DMS 273 (cell line): ENCODE data around the gene PDE1C.
"Not testable (repeated sequence)": the region's sequence is repeated elsewhere in the genome, so short reads cannot be mapped to it uniquely, and the experiment has no call there.

Experiments used
- DNase-seq: peaks from one replicate; lab custom pipeline; 2025; ENCODE audit not compliant: unreplicated experiment; lab: John Stamatoyannopoulos, UW

PDE1C gene

DNA sequence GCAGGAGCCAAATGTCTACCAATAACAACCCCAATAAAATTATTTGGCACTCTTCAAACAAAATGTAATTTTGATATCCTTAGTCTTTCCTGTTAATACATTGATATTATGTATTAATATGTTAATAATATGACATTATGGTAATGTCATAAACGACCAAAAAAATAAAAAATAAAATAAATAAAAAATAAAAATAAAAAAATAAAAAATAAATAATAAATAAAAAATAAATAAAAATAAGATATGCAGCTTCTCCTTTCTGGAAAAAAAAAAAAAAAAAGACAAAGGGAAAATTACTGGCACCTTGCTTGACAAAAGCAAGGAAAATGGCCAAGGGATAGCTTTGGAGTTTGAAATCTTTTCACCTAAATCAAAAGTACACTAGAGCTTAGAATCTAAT lies 214.7 kb downstream of the PDE1C start:
- no peak for DNase-seq

DNA sequence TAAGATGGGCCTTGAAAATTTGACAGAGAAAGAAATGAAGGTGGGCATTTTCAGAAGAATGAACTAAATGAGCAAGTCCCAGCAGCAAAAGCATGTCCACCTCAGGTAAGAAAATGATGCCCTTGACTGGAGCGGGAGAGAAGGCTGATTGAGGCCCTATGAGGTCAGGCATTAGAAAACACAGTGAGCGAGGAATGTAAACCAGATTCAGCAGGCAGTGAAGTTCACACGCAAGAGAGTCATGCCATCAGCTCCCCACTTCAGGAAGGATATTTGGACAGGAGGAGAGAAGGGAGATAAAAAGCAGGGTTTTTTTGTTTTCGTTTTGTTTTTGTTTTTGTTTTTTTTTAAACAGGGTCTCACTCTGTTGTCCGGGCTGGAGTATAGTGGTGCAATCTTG lies 216.8 kb downstream of the PDE1C start:
- no peak for DNase-seq

GRCh38 chr7:31852462-31852861 lies 217.7 kb downstream of the PDE1C start:
- DNase-seq: no peak

GRCh38 chr7:31851119-31851518 lies 219.1 kb downstream of the PDE1C start:
- DNase-seq: no peak

- DNase-seq: no peak
Measured at GRCh38 chr7:31850601-31851000, 219.6 kb downstream of the PDE1C start.

DNA sequence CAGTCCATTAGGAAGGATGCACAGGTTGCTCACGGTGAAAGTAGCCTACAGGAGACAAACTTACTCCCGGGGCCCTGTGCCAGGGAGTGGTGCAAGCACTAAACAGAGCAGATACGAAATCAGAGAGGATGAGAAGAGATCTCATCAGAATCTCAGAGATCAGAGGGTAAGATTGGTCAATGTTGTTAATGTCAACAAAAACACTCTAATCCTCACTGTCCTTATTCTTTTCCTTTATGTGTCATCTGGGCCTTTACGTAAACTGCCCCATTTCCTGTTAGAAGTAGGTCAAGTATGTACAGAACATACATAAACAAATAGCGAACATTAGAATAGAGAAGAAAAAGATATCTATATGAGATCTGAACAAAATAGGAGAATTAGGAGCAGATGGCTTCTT lies 220.1 kb downstream of the PDE1C start:
- DNase-seq: no peak

- no peak for DNase-seq
Measured at GRCh38 chr7:31835471-31835870, 234.7 kb downstream of the PDE1C start.

DNA sequence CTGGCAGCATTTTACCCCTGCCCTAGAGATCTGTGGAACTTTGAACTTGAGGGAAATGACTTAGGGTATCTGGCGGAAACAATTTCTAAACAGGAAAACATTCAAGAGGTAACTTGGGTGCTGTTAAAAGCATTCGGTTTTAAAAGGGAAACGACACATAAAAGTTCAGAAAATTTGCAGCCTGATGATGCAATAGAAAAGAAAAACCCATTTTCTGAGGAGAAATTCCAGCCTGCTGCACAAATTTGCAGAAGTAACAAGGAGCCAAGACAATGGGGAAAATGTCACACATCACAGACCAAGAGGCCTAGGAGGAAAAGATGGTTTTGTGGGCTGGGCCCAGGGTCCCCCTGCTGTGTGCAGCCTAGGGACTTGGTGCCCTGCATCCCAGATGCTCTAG lies 236.6 kb downstream of the PDE1C start:
- DNase-seq: not testable (repeated sequence)

DNA sequence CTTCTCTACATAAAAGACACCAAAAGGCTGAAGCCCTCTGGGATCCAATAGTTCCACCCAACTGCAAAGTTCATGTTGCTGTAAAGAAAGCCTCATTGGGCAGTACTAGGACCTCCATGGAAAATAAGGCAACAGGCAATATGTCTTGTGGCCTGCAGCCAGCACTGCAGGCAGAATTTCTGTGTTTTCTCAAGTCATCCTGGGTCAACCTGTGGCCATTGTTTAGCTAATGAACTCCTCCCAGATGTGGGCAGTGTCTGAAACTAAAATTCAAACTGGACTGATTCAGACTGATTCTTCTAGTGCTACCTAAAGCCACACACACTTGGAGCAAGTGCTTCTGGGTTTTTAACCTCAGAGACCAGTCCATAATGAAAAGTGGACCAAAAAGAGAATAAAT lies 241.7 kb downstream of the PDE1C start:
- no peak for DNase-seq

DNA sequence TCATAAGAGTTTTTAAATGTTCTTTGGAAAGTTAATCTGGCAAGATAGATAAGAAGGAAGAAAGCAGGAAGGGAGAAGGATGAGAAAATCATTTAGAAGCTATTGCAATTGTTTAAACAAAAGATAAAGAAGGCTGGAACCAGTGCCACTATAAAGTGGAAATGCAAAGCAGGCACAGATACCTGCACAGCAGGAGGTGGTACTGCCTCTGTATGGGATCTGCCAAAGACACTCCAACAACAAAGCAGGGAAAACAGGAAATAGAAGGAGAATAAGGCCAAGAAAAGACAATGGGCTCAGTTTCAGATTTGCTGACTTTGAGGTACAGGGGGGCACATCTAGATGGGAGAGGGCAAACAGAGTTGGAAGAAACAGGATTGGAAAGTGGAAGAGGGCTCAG lies 244.6 kb downstream of the PDE1C start:
- DNase-seq: no peak

DNA sequence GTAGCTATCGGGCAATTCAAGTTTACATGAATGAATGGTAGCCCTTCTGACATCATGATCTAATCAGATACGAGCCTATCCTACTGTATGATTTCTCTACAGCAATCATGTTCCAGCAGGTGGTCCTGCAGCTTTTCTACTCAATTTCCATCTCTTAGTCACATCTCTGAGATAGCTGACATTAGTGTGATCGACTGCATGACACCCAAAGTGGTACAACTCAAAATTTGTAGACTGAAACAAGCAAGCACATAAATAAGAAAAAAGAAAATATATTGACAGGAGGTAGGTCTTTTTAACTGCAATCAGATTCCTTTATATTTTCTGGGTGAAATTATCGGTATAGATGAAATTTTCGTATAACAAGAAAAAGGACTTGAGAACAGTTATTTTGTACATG lies 251.2 kb downstream of the PDE1C start:
- DNase-seq: no peak

DNA sequence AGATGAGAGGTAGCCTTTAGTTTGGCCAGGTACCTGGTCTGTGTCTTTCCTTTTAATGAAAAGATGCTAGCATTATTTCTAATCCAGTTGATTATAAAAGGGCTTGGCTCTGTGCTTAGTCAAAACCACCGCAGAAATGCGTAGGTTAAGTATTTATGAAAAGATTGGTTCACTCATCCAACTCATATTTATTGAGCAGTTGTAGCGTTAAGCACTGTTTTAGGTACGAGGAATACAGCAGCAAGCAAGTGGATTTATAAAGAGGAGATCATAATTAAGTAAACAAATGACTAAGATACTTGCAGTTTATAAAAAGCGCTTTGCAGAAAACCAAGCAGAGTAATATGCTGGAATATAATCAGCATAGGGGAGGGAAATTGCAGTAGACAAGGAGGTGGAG lies 253.4 kb downstream of the PDE1C start:
- DNase-seq: no peak

DNA sequence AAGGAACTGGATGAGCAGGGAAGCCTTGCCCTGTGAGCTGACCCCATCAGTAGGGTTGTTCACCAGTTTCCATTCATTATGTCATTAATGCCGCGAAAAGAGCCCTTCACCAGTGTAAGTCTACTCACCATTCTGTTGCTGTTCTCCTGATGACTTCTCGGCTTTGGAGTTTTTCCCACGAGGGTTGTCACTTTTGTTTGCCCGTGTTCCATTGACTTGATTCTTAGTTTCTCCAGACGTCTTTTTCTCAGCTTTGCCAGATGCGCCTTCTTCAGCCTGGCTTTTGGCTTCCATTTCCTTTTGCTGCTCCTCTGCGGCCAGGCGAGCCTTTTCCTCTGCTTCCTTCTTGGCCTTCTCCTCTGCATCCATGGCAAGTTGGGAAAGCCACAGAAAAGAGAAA lies 254.4 kb downstream of the PDE1C start:
- no peak for DNase-seq

DNA sequence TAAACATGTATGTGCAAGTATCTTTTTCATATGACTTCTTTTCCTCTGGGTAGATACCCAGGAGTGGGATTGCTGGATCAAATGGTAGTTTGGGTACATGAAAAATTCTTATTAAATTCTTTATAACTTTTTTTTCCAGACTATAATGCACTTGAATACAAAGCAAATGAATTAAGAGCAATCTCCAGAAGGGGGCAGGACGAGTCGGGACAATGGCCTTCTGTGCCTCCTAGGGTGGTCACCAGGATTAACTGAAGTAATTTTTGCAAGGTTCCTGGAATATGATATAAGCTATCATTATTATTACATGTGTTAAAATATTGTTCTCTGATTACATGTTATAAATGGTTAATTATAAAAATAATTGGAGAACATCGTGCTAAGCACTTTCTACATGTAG lies 256.0 kb downstream of the PDE1C start:
- peak; percentile 47 for DNase-seq

GRCh38 chr7:31811650-31812461 lies 258.4 kb downstream of the PDE1C start:
- DNase-seq: no peak

- no peak for DNase-seq
Measured at GRCh38 chr7:31805209-31805818, 264.9 kb downstream of the PDE1C start.

DNA sequence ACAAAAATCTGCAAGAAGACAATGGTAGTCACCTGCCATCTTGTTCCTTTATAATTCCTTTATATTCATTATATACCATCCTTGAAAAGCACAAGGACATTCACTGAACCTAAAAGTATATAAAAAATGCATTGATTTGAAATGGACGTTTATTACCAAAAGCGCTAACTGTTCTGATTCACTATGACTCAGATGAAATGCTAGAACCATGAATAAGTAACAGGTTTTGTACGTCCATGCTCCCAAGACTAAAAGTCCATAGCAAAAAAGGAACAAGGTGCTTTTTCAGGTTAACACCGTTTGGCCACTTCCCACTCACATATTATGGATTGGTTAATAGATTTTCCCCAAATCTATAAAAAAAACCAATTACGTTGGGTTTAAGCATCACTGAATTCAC lies 273.8 kb downstream of the PDE1C start:
- DNase-seq: no peak

DNA sequence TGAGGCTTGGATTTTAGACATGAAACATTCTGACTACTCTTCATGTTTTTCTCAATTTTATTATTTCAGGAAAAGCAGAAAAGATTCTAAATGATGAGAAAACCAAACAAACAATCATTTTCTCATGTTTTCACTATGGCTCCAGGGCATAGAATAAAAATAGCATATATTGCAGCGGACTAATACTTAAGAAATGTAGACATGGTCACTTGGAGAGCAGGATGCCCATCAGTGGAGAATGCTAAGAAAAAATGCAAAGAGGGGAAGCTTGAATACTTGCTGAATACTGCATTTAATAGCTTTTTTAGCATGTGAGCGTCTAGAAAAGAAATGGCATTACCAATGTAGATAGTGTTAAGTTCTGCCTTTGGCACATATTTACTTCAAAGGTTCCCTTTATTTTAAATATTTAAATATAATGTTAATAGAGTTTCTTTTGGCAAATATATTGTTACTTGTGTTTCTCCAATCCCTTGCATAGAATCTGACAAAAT lies 275.3 kb downstream of the PDE1C start:
- DNase-seq: no peak

DNA sequence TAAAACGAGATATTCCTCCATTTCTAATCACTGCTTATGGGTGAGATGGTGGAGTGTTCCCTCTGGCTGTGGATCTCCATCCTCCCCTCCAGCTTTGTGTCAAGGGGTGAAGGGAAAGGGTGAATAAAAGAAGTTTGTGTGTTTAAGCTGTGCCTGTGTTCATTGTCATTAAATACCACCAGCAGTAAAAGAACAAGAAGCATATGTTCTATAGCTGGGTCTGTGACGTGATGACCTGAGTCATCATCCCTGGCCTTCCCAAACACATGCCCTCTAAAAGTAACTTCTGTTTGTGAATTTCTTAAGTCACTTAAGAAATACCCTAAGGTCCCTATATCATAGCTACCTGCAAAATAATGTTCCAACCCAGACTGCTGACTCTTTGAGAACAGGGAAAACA lies 278.3 kb downstream of the PDE1C start:
- DNase-seq: no peak

DNA sequence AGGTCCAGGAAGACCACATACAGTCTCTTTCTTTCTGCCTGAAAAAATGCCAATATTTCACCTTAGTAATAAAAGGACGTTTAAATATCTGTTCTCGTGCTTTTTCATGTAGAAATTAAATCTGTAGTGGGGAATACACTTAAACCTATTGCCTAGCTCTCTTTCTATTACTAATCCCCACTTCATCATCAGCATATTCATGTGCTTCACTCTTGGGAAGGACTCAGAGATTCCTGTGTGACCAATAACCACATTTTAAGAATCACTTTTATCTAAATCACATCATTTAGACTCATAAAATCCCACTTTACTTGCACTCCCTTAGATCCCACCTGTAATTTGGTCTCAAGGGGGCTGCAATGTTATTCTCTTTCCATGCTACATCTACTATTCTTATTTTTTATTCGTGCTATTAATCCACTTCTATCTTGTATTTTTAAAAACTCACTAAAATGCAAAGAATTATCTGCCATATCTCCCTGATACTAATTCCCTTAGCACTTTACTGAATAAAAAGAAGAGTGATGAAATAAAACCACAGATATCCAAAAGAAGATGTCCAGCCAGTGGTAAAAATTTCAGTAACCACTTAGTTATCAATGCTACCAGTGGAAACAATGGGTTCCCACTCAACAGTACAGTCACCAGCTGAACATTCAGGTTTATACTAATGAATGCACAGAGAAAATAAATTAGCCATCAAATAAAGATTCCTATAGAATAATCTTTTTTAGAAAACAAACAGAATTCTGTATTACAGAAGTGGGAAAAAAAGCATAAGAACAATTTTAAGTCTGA lies 281.1 kb downstream of the PDE1C start:
- no peak for DNase-seq

DNA sequence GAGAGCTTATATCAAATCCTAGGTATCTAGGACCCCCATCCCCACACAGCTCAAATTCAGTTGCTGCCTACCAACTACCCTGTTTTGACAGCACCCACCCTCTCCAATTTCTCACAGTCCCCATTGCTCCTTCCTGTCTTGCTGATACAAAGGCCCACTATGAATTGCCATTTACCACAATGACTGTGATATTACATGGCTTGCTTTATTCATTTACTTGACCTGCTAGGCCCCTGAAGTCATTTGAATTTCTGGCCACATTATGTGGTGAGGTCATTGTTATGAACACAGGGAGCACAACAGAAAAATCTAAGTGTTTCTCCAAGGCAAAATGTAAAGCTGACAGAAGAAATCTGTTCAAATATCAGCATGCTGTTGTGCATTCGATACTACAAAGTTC lies 281.8 kb downstream of the PDE1C start:
- no peak for DNase-seq

- DNase-seq: no peak
Measured at GRCh38 chr7:31786326-31786725, 283.9 kb downstream of the PDE1C start.
